AG09309 (cell line): ENCODE results near the gene TRIP12.
"Not testable (repeated sequence)": the region's sequence is repeated elsewhere in the genome, so short reads cannot be mapped to it uniquely, and the experiment has no call there.

Source experiments
- DNase-seq: peaks from one replicate; pipeline ENCODE4 v3.0.0-alpha.2; 2010; ENCODE audit warnings: low read depth
- H3K4me3 ChIP-seq: 2 replicates; pipeline ENCODE4 v1.5.1; 2011; ENCODE audit warnings: mild to moderate bottlenecking, low read depth, low read length, moderate library complexity; ENCODE audit not compliant: control insufficient read depth
- CTCF ChIP-seq: IDR thresholded peaks from 2 replicates; pipeline ENCODE4 v1.5.1; 2011; ENCODE audit warnings: mild to moderate bottlenecking, low read depth, low read length, inconsistent platforms; ENCODE audit not compliant: insufficient read depth, control insufficient read depth; ENCODE audit errors: missing control alignments

Gene TRIP12

GRCh38 chr2:229836847-229837246 lies 85.0 kb downstream of the TRIP12 start:
- DNase-seq = no peak
- H3K4me3 ChIP-seq = no peak overlapping the region
- no peak for TF ChIP-seq CTCF

GRCh38 chr2:229835596-229836283 lies 86.1 kb downstream of the TRIP12 start:
- peak; percentile 45 for DNase-seq
- no peak for TF ChIP-seq CTCF
- H3K4me3 ChIP-seq = no peak overlapping the region

- not testable (repeated sequence) for DNase-seq, H3K4me3 ChIP-seq
Measured at GRCh38 chr2:229834368-229834767, 87.4 kb downstream of the TRIP12 start.

- DNase-seq = no peak
- H3K4me3 ChIP-seq = no peak overlapping the region
- no peak for TF ChIP-seq CTCF
Measured at GRCh38 chr2:229832510-229832898, 89.3 kb downstream of the TRIP12 start.

- TF ChIP-seq CTCF = no peak
- H3K4me3 ChIP-seq = no peak overlapping the region
- no peak for DNase-seq
Measured at GRCh38 chr2:229831805-229832509, 89.9 kb downstream of the TRIP12 start.

- no peak for TF ChIP-seq CTCF
- no peak overlapping the region for H3K4me3 ChIP-seq
- no peak for DNase-seq
Measured at GRCh38 chr2:229825476-229825875, 96.3 kb downstream of the TRIP12 start.

- no peak for DNase-seq
- H3K4me3 ChIP-seq = no peak overlapping the region
- TF ChIP-seq CTCF = no peak
Measured at GRCh38 chr2:229821316-229821715, 100.5 kb downstream of the TRIP12 start.
